ENCODE data around the gene PLXNA2.

The PLXNA2 gene

GRCh38 chr1:207995576-207995975 lies 248.6 kb downstream of the PLXNA2 start:
- DNase-seq = no peak
- TF ChIP-seq, protein P1, sequence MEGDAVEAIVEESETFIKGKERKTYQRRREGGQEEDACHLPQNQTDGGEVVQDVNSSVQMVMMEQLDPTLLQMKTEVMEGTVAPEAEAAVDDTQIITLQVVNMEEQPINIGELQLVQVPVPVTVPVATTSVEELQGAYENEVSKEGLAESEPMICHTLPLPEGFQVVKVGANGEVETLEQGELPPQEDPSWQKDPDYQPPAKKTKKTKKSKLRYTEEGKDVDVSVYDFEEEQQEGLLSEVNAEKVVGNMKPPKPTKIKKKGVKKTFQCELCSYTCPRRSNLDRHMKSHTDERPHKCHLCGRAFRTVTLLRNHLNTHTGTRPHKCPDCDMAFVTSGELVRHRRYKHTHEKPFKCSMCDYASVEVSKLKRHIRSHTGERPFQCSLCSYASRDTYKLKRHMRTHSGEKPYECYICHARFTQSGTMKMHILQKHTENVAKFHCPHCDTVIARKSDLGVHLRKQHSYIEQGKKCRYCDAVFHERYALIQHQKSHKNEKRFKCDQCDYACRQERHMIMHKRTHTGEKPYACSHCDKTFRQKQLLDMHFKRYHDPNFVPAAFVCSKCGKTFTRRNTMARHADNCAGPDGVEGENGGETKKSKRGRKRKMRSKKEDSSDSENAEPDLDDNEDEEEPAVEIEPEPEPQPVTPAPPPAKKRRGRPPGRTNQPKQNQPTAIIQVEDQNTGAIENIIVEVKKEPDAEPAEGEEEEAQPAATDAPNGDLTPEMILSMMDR (IDR thresholded peaks at IDR 0.05; ENCODE audit: low read depth, low read length) = no peak

DNA sequence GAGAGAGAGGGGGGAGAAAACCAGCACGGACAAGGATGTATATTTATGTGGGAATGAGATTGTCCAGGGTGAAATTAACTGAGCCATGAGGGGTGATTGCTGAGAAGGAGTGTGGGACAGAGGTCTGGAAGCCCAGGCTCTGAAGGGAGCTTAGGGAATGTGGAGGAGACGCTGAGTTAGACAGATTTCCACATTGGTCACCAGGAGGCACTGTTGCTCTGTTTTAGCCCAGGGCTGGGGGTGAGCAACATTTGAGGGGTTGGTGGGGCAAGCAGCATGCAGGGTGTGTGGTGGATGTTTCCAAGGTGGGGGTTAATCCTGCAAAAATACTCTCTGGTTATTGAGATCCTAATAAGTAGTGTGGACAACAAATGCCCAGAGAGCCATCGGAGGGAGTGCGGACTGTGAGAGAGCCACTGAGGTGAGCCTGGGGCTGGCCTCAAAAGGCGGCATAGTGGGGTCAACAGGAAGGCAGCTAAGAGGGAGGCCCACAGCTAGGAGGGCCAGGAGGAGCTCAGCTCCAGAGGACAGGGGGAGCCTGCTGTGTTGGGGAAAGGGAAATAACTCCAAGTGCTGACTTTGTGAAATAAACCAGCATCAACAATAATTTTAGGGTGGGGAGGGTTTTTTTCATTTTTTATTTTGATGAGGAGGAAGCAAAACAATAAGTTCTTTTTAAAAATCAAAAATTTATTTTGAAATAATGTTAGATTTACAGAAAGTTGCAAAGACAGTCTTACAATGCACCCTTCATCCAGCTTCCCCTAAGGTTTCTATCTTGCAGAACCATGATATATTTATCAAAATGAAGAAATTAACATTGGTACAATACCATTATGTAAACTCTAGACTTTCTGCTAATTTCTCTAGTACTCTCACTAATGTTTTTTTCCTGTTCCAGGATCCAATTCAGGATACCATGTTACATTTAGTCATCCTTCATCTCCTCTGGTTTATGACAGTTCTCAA lies 250.4 kb downstream of the PLXNA2 start:
- Histone ChIP-seq H3K36me3 (no peaks in the 10 kb centered on the region), H3K4me1 (peaks cover 4% of the 10 kb centered on the region; the same call in 1 of the 2 replicates), H3K9me3 (no peaks in the 10 kb centered on the region), H3K27me3 (no peaks in the 10 kb centered on the region), H3K4me3 (ENCODE audit: low read depth, low read length) (no peak overlapping the region)
- TF ChIP-seq, protein P1 (IDR thresholded peaks at IDR 0.05; ENCODE audit: low read depth, low read length) = peak; percentile 72
- peak; percentile 31 for DNase-seq

More at GRCh38 chr1:207995576-207995975, 248.6 kb downstream of the PLXNA2 start:
- Histone ChIP-seq H3K36me3 (no peaks in the 10 kb centered on the region), H3K9me3 (no peaks in the 10 kb centered on the region), H3K4me3 (ENCODE audit: low read depth, low read length) (no peak overlapping the region), H3K4me1 (peaks cover 4% of the 10 kb centered on the region; the same call in 1 of the 2 replicates), H3K27me3 (no peaks in the 10 kb centered on the region)

DNA sequence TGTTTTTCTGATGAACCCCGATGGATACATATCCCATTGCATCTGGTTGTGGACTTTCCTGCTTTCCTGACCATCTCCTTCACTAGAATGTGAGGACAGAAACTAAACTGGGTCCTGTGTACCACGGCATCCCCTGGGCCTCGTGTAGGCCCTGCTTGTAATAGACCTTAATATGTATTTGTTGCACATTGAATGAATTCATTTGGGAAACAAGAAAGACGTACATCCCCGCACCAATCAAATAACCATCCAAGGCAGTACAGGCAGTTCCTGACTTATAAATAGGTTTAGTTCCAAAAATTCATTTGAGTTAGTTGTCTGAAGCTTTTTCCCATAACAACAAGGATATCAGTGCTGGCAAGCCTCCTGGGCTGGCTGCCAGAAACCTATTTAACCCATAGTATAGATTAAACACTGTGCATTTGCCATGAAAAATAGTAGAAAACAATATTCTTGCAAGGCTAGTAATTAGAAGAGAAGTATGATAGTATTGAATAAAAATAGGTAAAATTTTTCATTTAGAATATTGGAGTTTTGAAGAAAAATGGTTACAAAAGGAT lies 251.4 kb downstream of the PLXNA2 start:
- DNase-seq = no peak
- Histone ChIP-seq H3K27me3 (no peaks in the 10 kb centered on the region), H3K36me3 (no peaks in the 10 kb centered on the region)

GRCh38 chr1:207991583-207992026 lies 252.6 kb downstream of the PLXNA2 start:
- Histone ChIP-seq H3K36me3 (no peaks in the 10 kb centered on the region), H3K4me3 (ENCODE audit: low read depth, low read length) (no peak overlapping the region), H3K9me3 (no peaks in the 10 kb centered on the region), H3K4me1 (peaks cover 4% of the 10 kb centered on the region; the same call in 1 of the 2 replicates), H3K27me3 (no peaks in the 10 kb centered on the region)
- TF ChIP-seq, protein P1 (IDR thresholded peaks at IDR 0.05; ENCODE audit: low read depth, low read length) = no peak
- no peak for DNase-seq

More for the DNA sequence above, 251.4 kb downstream of the PLXNA2 start:
- no peak overlapping the region for H3K4me3 ChIP-seq (ENCODE audit: low read depth, low read length)
- peaks cover 4% of the 10 kb centered on the region; the same call in 1 of the 2 replicates for H3K4me1 ChIP-seq
- TF ChIP-seq, protein P1 (IDR thresholded peaks at IDR 0.05; ENCODE audit: low read depth, low read length) = no peak
- H3K9me3 ChIP-seq = no peaks in the 10 kb centered on the region

DNA sequence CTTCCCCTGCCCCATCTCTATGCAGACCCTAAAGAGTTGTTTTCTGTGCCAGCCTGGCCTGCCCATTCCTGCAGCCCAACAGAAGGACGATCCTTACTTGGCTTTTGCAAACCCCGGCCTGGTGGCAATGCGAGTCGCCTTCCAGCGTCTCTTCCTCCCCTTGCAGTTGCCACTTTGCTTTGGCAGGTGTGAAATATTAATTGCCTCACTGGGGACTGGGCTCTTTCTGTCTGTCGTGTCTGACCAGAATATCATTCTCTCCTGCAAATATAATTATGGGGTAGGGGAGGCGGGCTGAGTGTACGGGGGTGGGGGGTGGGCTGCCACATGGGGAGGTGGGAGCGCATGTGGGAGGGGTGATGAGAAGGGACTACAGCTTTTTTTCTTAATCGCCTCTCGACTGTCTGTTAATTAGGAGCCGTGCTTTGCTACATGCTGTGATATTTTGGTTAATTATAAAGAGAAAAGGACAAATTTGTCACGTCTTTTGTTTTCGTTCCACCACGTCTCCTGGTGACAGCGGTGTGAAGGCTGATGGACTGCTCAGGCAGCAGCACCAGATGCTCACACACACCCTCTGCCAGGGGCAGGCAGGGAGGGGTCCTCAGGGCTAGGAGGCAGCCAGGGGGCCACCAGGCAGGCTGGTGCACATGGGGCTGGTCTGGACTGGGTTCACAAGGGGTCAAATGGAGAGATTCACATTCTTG lies 253.2 kb downstream of the PLXNA2 start:
- H3K27me3 ChIP-seq = no peaks in the 10 kb centered on the region
- no peaks in the 10 kb centered on the region for H3K9me3 ChIP-seq
- TF ChIP-seq, protein P1 (IDR thresholded peaks at IDR 0.05; ENCODE audit: low read depth, low read length) = no peak
- DNase-seq = no peak
- H3K36me3 ChIP-seq = no peaks in the 10 kb centered on the region
- H3K4me1 ChIP-seq = peaks cover 4% of the 10 kb centered on the region; the same call in 1 of the 2 replicates
- no peak overlapping the region for H3K4me3 ChIP-seq (ENCODE audit: low read depth, low read length)

Data from BE2C (cell line).